K562 (cell line): Measurements from ENCODE around the gene NEMP1. TPM values are rescaled to one million over a fixed set of nuclear protein-coding genes. Genes with fewer than 3 reads are reported as not detected.

Experiments
- CEBPG ChIP-seq, 3 experiments: fragments of 200-800 bp in 1 of 3; sonication (Bioruptor generic) in 1 of 3; sonication (generic) in 1 of 3; formaldehyde crosslinking in 1 of 3; IDR thresholded peaks in 2 of 3; conservative IDR thresholded peaks in 1 of 3; 2 replicates each; pipeline versions ENCODE4 v1.6.1 to v1.8.0; 2016 to 2022; ENCODE audit warnings: missing compliant biosample characterization in 2 of 3, missing genetic modification characterization in 2 of 3, mild to moderate bottlenecking in 1 of 3, missing genetic modification reagents in 1 of 3
- MEIS2 ChIP-seq: fragments of 450-650 bp; IDR thresholded peaks from 2 replicates; pipeline ENCODE4 v1.6.1; 2014; ENCODE audit warnings: mild to moderate bottlenecking; ENCODE audit not compliant: partially characterized antibody
- MXD1 ChIP-seq: fragments of 250-450 bp; sonication (Bioruptor Pico); IDR thresholded peaks from 2 replicates; pipeline ENCODE4 v1.8.0; 2021; ENCODE audit warnings: borderline replicate concordance, mild to moderate bottlenecking, moderate library complexity; ENCODE audit not compliant: poor library complexity, severe bottlenecking
- NKRF ChIP-seq: fragments of 450-650 bp; IDR thresholded peaks from 2 replicates; pipeline ENCODE4 v1.6.1; 2016; ENCODE audit warnings: borderline replicate concordance
- NR2C2 ChIP-seq, 2 experiments: fragments of 200-800 bp in 1 of 2; sonication (Bioruptor generic) in 1 of 2; sonication (generic) in 1 of 2; formaldehyde crosslinking in 1 of 2; IDR thresholded peaks; 2 replicates each; pipeline versions ENCODE4 v1.6.1 to v1.8.0; 2016 to 2022; ENCODE audit warnings: mild to moderate bottlenecking in 1 of 2, missing compliant biosample characterization in 1 of 2, missing genetic modification characterization in 1 of 2, missing genetic modification reagents in 1 of 2
- PRDM10 ChIP-seq: fragments of 450-650 bp; IDR thresholded peaks from 2 replicates; pipeline ENCODE4 v1.6.1; 2018; ENCODE audit not compliant: partially characterized antibody
- RAD21 ChIP-seq, 2 experiments: fragments of 250-450 bp in 1 of 2; fragments of 450-650 bp in 1 of 2; sonication (Bioruptor Pico) in 1 of 2; formaldehyde crosslinking in 1 of 2; IDR thresholded peaks in 1 of 2; conservative IDR thresholded peaks in 1 of 2; 2 replicates each; pipeline versions ENCODE4 v1.4.0 to v1.8.0; 2020 to 2022; ENCODE audit warnings: mild to moderate bottlenecking in 2 of 2, moderate library complexity in 1 of 2
- TAF15 ChIP-seq: fragments of 200-400 bp; formaldehyde crosslinking; IDR thresholded peaks from 2 replicates; pipeline ENCODE4 v1.6.1; 2017; ENCODE audit warnings: mild to moderate bottlenecking, low read depth, low read length, moderate library complexity
- TOE1 ChIP-seq, 2 experiments: fragments of 450-650 bp in 1 of 2; sonication (generic) in 1 of 2; formaldehyde crosslinking in 1 of 2; IDR thresholded peaks; 2 replicates each; pipeline versions ENCODE4 v1.7.1 to v1.8.0; 2016 to 2022; ENCODE audit warnings: borderline replicate concordance in 2 of 2, mild to moderate bottlenecking in 2 of 2, antibody characterized with exemption in 1 of 2, inconsistent platforms in 1 of 2, low read depth in 1 of 2, missing genetic modification reagents in 1 of 2, moderate library complexity in 1 of 2
- VEZF1 ChIP-seq: fragments of 200-800 bp; sonication (Bioruptor generic); IDR thresholded peaks from 2 replicates; pipeline ENCODE4 v1.6.1; 2017; ENCODE audit warnings: missing genetic modification characterization, missing compliant biosample characterization
- ZNF3 ChIP-seq: fragments of 250-450 bp; sonication (Bioruptor Pico); IDR thresholded peaks from 2 replicates; pipeline ENCODE4 v1.5.0; 2021; ENCODE audit warnings: mild to moderate bottlenecking, moderate library complexity
- ZNF431 ChIP-seq: sonication (generic); formaldehyde crosslinking; IDR thresholded peaks from 2 replicates; pipeline ENCODE4 v1.8.0; 2022; ENCODE audit warnings: mild to moderate bottlenecking, missing genetic modification reagents
- ZNF584 ChIP-seq: fragments of 200-800 bp; sonication (Bioruptor generic); IDR thresholded peaks from 2 replicates; pipeline ENCODE4 v1.6.1; 2016; ENCODE audit warnings: low read depth, mild to moderate bottlenecking, missing genetic modification characterization, missing compliant biosample characterization
- polyA plus RNA-seq, 8 experiments: library from polyadenylated mRNA; depleted of rRNA in 4 of 8; stranded (reverse) in 5 of 8; unstranded in 3 of 8; fragments of >200 nt; fragmentation: Nextera tagmentation in 2 of 8; fragmentation: Illumina TruSeq in 1 of 8; extraction: Ambion mirVana in 2 of 8; extraction: Trizol in 1 of 8; gene quantifications; 2 replicates each; pipeline versions ENCODE4 v1.2.1 to v1.2.3, GENCODE V29; 2011 to 2014; ENCODE audit warnings: inconsistent platforms in 1 of 8, missing spikeins in 1 of 8
- total RNA-seq, 7 experiments: library from RNA; depleted of rRNA in 6 of 7; stranded (reverse); fragments of >200 nt in 6 of 7; fragmentation: Illumina TruSeq in 2 of 7; extraction: Trizol in 2 of 7; gene quantifications; 2 replicates each; pipeline versions ENCODE4 v1.2.1 to v1.2.3, GENCODE V29; 2011 to 2021; ENCODE audit warnings: low replicate concordance in 1 of 7

NEMP1 gene
- total and polyA plus RNA-seq, 9 of the 15 experiments (the other 6 are each of a cell fraction or from before 2014, with no cell fraction given): 9.5 to 82.2 (median 41.2) TPM

GRCh38 chr12:57088354-57089270, 10.0 kb upstream of the NEMP1 start, which contains the start of gene NAB2 (continued):
- TF ChIP-seq VEZF1 (CRISPR knock-in tag) (peak; percentile 96), ZNF584 (0 out of 2 replicates have a peak, but pooled peaks have one; percentile 37), TOE1 (IDR thresholded peaks at IDR 0.05; ENCODE audit: borderline replicate concordance) (peak; percentile 31; the same call in 1 of the 2 replicates), TOE1 (CRISPR knock-in tag; IDR thresholded peaks at IDR 0.05; ENCODE audit: borderline replicate concordance, low read depth) (no peak), NKRF (peak; percentile 81; the same call in 1 of the 2 replicates), ZNF431 (CRISPR knock-in tag) (0 out of 2 replicates have a peak, but pooled peaks have one; percentile 55), TAF15 (0 out of 2 replicates have a peak, but pooled peaks have one; percentile 44), RAD21 (CRISPR knock-in tag; conservative IDR thresholded peaks at IDR 0.05 in 1 of 2, IDR thresholded peaks at IDR 0.05 in 1 of 2) (no peak), ZNF3 (no peak), PRDM10 (peak; percentile 17), NR2C2 (CRISPR knock-in tag; IDR thresholded peaks at IDR 0.05) (no peak), NR2C2 (tag; IDR thresholded peaks at IDR 0.05) (0 out of 2 replicates have a peak, but pooled peaks have one; percentile 32), CEBPG (CRISPR knock-in tag; IDR thresholded peaks at IDR 0.05) (peak; percentile 64; the same call in 1 of the 2 replicates), CEBPG (tag; conservative IDR thresholded peaks at IDR 0.05 in 1 of 2, IDR thresholded peaks at IDR 0.05 in 1 of 2) (peak; percentile 74 to 79), MXD1 (no peak), MEIS2 (no peak)
- TF ChIP-seq, all 486 proteins: peak for 142
